ENCODE data around the gene PEDS1.

Gene PEDS1

DNA sequence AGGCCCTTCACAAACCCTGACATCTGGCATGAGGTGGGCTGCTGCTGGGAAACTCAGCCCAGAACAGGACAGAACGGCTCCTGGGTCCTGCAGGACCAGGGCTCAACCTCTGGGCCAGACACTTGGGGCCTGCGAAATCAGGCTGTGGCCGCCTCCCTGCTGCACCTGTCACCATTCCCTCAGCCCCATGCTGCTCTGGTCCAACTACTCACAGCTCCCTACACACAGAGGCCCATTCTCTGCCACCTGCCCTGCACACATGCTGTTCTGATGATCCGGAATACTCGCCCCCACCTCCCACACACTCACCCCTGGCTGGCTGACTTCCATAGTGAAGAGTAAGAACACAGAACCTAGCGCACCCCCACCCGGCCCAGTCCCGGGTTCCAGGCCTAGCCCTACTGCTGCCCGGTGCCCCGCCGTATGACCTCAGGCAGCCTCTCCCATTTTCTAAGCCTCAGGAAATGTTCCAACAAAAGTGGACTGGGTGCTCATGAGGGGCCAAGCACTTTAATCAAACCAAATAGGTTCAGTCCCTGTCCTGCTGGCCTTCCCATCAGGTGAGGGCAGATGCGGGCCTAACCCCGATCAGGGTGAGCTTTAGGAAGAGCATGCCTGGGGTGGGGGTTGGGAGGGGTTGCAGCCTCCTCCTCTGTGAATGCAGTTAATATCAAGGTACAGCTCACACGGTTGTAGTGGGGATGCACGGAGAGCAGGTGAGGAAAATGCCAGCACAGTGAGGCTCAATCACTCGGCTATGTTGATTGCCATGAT, 3.9 kb downstream of the PEDS1 start:
- H3K79me2 ChIP-seq: peaks cover 46% of the 10 kb centered on the region
- no peak overlapping the region for H2AFZ ChIP-seq
- no peak for TF ChIP-seq CTCF (IDR thresholded peaks at IDR 0.05)
- H3K9me3 ChIP-seq (ENCODE audit: control insufficient read depth, low read length): no peaks in the 10 kb centered on the region
- H3K4me2 ChIP-seq (ENCODE audit: low read length): peak overlapping the region; percentile 51
- no peak overlapping the region for H3K9ac ChIP-seq
- peak overlapping the region; percentile 92 for H3K27ac ChIP-seq
- H3K4me1 ChIP-seq: peaks cover 63% of the 10 kb centered on the region
- H3K4me3 ChIP-seq (ENCODE audit: low read depth, low read length): peak overlapping the region; percentile 3
- no peaks in the 10 kb centered on the region for H3K27me3 ChIP-seq (ENCODE audit: control insufficient read depth, insufficient read depth, low read length)
- H3K36me3 ChIP-seq (ENCODE audit: control insufficient read depth, insufficient read depth, low read length): no peaks in the 10 kb centered on the region

DNA sequence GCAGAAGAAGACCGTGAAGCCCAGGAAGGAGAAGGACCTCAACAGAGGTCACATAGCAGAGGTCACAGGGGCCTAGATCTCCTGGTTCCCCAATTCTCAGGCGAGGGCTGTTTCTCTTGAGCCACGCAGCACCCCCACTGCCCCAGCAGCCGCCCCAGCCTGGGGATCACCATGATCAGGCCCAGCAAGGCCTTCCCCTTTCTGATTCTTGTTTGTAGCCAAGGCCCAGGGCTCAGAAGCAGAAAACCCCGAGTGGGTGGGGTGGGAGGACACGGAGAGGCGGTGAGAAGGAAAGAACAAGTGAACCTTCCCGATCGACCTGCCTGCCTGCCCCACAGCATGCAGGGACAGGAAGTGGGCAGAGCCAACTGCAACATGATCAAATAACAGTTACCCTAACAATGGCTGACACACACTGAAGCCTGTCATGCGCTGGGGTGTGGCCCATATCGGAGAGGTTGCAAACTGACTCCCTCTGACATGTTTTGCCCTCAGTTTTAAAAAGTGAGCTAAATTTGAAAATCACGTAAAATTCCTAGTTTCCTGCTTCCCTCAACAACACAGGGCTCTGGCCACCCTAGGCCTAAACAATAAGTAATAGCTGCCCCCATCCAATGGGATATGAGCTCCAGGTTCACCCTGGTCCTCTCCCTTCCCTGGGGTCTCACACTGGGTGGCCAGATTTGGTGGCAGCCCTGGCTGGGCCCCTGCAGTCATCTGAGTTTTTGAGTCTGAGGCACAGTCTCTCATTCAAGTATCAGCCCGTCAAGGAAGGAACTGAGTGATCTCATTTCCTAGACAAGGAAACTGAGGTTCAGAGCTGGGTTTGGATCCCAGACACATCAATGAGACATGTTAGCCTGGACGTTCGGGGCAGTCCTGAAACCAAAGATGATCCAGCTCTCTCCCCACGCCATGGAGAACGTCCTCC, 6.5 kb downstream of the PEDS1 start:
- TF ChIP-seq CTCF (IDR thresholded peaks at IDR 0.05): no peak
- no peak overlapping the region for H3K9ac ChIP-seq
- H3K27ac ChIP-seq: peak overlapping the region; percentile 92
- no peaks in the 10 kb centered on the region for H3K9me3 ChIP-seq (ENCODE audit: control insufficient read depth, low read length)
- peaks cover 69% of the 10 kb centered on the region for H3K4me1 ChIP-seq
- peak overlapping the region; percentile 3 for H2AFZ ChIP-seq
- no peaks in the 10 kb centered on the region for H3K36me3 ChIP-seq (ENCODE audit: control insufficient read depth, insufficient read depth, low read length)
- H3K4me3 ChIP-seq (ENCODE audit: low read depth, low read length): no peak overlapping the region
- H3K27me3 ChIP-seq (ENCODE audit: control insufficient read depth, insufficient read depth, low read length): no peaks in the 10 kb centered on the region
- peak overlapping the region; percentile 28 for H3K4me2 ChIP-seq (ENCODE audit: low read length)
- peaks cover 56% of the 10 kb centered on the region for H3K79me2 ChIP-seq

DNA sequence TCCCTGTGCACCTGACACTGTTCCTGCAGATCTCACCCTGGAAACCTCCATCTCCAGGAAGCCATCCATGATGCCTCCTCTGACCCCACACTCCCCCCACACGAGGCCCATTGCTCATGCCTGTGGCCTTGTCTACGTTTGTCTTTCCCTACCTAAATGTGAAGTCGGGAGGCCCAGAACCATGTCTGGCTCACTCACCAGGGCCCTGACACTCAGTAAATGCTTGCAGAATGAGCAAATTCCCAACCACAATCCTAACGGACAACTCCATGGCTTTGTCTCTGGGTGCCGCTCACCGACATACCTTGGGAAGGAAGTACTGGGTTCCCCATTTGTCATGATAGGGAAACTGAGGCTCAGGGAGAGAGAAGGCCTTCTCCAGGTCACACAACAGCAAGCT, 7.3 kb downstream of the PEDS1 start:
- peaks cover 70% of the 10 kb centered on the region for H3K4me1 ChIP-seq
- peaks cover 59% of the 10 kb centered on the region for H3K79me2 ChIP-seq
- H3K27ac ChIP-seq: peak overlapping the region; percentile 92
- H3K9ac ChIP-seq: no peak overlapping the region
- no peak overlapping the region for H3K4me3 ChIP-seq (ENCODE audit: low read depth, low read length)
- no peaks in the 10 kb centered on the region for H3K36me3 ChIP-seq (ENCODE audit: control insufficient read depth, insufficient read depth, low read length)
- no peak overlapping the region for H3K4me2 ChIP-seq (ENCODE audit: low read length)
- no peak overlapping the region for H2AFZ ChIP-seq
- TF ChIP-seq CTCF (IDR thresholded peaks at IDR 0.05): no peak
- no peaks in the 10 kb centered on the region for H3K27me3 ChIP-seq (ENCODE audit: control insufficient read depth, insufficient read depth, low read length)
- H3K9me3 ChIP-seq (ENCODE audit: control insufficient read depth, low read length): no peaks in the 10 kb centered on the region

DNA sequence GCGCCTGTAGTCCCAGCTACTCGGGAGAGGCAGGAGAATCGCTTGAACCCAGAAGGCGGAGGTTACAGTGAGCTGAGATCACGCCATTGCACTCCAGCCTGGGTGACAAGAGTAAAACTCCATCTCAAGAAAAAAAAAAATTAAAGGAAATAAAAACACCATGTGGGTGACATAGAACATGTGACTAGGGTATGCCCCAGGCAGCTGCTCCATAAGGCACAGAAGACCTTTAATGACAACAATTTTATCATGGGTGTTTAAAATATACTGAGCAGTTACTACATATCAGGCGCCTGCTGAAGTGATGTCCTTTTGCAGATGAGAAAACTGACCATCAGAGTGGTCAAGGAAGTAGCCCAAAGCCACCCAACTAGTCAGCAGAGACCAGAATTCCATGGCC, 8.0 kb downstream of the PEDS1 start:
- H2AFZ ChIP-seq: no peak overlapping the region
- no peaks in the 10 kb centered on the region for H3K9me3 ChIP-seq (ENCODE audit: control insufficient read depth, low read length)
- peaks cover 59% of the 10 kb centered on the region for H3K79me2 ChIP-seq
- H3K4me3 ChIP-seq (ENCODE audit: low read depth, low read length): no peak overlapping the region
- no peaks in the 10 kb centered on the region for H3K27me3 ChIP-seq (ENCODE audit: control insufficient read depth, insufficient read depth, low read length)
- peaks cover 71% of the 10 kb centered on the region for H3K4me1 ChIP-seq
- no peaks in the 10 kb centered on the region for H3K36me3 ChIP-seq (ENCODE audit: control insufficient read depth, insufficient read depth, low read length)
- peak overlapping the region; percentile 92 for H3K27ac ChIP-seq
- no peak for TF ChIP-seq CTCF (IDR thresholded peaks at IDR 0.05)
- H3K9ac ChIP-seq: no peak overlapping the region
- H3K4me2 ChIP-seq (ENCODE audit: low read length): no peak overlapping the region
